Stimulated activated CD4-positive, alpha-beta T cell treated with anti-CD3 and anti-CD28 coated beads, Interleukin-1b, Interleukin-23, amount 100 ng/mL, for 24 hours (primary cell): ENCODE measurements around the gene TFEC.
"Not testable (repeated sequence)": the region's sequence is repeated elsewhere in the genome, so short reads cannot be mapped to it uniquely, and the experiment has no call there.

Experiments used
- DNase-seq, 4 experiments: peaks; one replicate each; pipeline ENCODE4 v3.0.0-alpha.2; 2020; ENCODE audit warnings: low read depth in 4 of 4, low spot score in 1 of 4

TFEC gene

GRCh38 chr7:115930184-115930583 lies 100.4 kb downstream of the TFEC start:
- DNase-seq, result not testable (repeated sequence)

- DNase-seq, result not testable (repeated sequence)
These were observed 100.8 kb downstream of the TFEC start for GRCh38 chr7:115929736-115930135.

GRCh38 chr7:115924411-115924810 lies 106.2 kb downstream of the TFEC start:
- no peak for DNase-seq

- DNase-seq, result no peak
These were observed 110.2 kb downstream of the TFEC start for GRCh38 chr7:115920367-115920766.

DNA sequence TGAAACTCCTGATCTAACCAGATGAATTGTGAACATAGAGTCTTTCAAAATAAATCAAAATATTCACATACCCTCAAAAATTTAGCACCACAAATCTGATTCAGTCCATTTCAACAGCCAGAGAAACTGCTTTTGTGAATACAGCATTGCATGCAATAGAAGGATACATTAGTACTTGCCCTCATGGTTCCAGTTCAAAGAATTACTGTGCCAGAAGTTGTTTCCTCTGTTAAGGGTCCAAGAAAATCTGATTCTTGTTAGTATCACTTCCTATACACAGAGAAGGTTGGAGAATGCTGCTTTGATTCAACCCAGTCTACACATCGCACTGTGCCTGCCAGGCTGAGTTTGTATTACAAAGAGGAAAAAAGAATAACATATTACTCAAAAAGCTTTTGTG lies 115.6 kb downstream of the TFEC start:
- DNase-seq, result no peak

DNA sequence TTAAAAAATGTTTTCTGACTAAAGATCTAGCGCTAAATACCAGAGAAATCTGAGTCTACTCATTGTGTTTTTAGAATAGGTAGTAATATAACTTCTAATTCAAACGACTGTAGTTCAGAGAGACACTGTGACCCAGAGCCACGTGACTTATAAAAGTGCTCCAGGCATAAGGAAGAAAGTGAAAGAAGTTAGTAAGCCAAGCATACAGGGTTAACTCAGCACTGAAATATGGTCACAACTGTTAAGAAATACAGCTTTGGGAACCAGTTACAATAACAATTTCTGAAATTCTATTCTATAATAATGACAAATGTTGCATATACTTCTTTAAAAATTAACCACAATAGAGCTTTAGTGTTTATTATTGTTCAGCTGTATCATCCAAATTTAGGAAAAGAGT lies 119.1 kb downstream of the TFEC start:
- no peak for DNase-seq

DNA sequence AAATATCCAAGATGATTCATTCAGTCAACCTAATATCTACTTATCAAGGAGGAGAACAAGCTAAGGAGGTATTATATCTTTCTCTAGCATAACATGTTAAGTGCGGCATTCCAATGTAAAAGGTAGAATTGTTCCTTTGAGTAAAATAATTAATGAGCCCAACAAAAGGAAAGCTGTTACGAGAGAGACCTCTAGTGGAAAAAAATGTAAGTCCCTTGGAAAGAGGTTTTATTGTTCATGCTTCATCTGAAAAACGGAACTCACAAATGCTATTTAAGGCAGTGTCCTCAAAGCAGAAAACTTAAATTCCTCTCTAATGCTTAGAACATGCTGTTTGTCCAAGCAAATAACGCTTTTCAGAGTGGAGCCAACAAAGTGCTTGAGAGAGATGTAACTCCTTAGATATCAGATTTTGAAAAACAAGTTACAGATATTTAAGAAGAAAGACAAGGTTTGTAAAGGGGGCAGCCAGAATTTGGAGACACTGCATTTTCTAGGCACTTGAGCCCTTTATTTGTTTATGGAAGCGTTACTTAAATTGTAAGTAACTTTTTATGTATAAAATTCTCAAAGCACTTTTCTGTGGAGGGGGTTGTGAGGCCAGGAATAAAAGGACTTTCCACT lies 119.9 kb downstream of the TFEC start:
- DNase-seq, result no peak

GRCh38 chr7:115906731-115907130 lies 123.8 kb downstream of the TFEC start:
- no peak for DNase-seq

- DNase-seq, result no peak
These were observed 140.9 kb downstream of the TFEC start for GRCh38 chr7:115889669-115889984.

DNA sequence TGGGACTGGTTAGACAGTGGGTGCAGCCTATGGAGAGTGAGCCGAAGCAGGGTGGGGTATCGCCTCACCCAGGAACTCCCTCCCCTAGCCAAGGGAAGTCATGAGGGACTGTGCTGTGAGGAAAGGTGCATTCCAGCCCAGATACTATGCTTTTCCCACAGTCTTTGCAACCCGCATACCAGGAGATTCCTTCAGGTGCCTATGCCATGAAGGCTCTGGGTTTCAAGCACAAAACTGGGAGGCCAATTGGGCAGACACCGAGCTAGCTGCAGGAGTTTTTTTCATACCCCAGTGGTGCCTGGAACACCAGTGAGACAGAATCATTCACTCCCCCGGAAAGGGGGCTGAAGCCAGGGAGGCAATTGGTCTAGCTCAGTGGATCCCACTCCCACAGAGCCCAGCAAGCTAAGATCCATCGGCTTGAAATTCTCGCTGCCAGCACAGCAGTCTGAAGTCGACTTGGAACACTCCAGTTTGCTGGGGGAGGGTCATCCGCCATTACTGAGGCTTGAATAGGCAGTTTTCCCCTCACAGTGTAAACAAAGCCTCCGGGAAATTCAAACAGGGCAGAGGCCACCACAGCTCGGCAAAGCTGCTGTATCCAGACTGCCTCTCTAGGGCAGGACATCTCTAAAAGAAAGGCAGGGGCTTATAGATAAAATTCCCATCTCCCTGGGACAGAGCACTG lies 141.4 kb downstream of the TFEC start:
- no peak for DNase-seq

- no peak for DNase-seq
These were observed 145.0 kb downstream of the TFEC start for GRCh38 chr7:115885550-115885949.
